ENCODE measurements around the gene IDH3A.
"Not testable (repeated sequence)": the region's sequence is repeated elsewhere in the genome, so short reads cannot be mapped to it uniquely, and the experiment has no call there.

The IDH3A gene

DNA sequence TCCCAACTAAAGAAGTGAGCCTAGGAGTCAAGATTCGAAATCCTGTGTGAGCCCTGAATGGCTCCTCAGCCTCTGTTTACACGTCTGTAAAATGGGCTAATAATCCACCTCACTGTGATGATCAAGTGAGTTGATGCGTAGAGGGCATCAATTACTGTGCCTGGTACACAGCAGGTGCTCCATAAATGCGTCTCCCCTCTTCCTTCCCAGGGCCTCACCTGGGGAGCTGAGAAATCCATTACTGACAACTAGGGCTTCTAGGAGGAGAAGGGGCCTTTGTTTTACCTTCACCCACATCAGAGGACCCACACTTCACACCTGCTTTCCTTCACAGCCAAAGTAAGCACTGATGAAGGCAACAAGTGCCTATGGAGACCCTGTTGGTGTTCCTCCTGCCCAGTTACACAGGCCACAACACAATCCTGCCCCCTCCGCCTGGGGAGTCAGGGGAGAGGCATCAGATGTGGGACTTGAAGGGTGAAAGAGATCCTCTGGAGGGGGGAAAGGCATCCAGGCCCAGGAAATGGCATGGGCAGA lies 19.3 kb upstream of the IDH3A start:
- no peak for DNase-seq

DNA sequence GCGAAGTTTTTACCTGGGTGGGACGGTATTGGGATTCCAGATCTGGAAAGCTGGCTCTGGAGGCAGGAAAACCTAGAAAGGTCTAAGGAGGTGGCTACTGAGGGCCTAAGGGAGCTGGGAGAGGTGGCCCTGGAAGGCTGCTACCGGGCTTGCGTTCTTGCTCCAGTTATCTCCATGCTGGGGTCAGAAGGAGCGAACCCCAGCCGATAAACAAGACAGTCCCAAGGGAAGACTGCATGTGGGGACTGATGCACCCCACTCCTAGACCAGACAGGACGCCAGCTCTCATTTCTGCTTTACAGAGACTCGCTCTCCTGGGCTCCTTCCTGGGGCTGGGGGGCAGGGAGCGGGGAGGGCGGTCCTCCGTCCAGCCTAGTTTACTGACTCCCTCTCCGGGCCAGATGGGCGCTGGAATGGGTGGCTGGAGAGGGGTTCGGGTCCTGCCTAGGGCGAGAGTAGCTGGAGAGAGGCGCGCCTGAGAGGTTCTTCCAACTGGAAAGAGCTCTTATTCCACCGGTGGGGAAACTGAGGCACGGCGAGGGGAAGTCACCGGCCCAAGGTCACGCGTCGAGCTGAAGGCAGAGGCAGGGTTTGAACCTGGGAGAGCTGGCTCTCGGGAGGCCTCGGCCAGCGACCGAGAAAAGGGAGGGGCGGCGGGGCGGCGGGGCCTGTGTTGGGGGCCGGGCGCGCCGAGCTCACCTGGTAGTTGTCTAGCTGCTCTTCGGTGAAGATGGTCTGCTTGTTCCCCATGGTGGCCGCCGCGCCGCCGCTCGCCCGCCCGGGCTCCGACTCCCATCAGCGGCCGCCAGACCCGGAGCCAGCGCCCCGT lies 18.5 kb upstream of the IDH3A start:
- DNase-seq: no peak

DNA sequence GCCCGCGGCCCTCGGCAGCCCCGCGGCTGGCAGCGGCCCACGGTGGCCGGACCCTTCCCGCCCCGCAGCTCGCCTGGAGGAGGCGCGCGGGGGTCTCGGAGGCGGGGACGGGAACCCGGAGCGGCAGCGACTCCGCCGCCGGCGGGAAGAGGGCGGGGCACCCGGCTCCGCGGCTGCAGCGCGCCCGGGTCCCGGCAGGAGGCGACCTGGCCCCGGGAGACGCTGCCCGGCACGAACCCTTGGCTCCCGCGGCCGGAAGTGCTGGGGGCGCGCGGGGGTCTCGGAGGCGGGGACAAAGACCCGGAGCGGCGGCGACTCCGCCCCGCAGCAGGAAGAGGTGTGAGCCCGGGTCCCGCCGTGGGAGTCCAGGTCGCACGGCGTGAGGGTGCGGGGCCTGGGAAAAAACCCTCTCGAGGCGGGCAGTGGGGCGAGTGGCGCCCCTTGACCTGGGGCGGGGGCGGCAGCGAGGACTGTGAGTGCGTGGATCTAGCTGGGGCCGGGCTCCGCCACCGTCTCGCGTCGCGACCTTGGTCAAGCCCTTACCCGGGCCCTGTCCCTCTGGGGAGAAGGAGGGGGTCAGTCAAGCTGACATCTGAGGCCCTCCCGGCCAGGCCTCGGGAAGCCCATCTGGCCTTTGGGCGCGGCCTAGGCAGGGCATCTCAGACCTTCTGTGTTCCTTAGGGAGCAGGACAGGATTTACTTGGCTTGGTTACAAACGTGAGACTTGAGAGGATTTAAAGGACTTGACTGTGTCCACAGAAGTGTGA lies 17.7 kb upstream of the IDH3A start, which contains the start of gene CIB2:
TSS of gene CIB2 (minus strand) at position 151 of the 767 bp plus-strand sequence. CDS start 230 bp downstream, outside the sequence.
- DNase-seq: peak; percentile 73

DNA sequence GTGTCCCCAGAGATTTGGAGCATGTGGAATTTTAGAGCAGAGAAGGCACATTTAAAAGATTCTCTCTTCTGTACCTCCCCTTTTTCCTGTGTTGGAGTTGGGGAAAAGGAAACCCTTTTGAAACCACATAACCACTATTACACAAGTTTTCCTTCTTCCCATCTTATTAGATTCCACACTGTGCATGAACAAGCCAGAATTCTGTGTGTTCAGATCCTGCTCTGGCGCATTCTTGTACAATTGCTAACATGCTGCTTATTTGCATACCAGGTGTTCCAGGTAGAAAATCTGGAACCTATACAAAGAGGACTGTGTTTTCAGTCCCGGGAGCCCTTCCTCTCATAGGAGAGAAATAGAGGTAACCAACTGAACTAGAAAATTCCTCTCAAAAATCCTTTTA lies 15.4 kb upstream of the IDH3A start:
- no peak for DNase-seq

DNA sequence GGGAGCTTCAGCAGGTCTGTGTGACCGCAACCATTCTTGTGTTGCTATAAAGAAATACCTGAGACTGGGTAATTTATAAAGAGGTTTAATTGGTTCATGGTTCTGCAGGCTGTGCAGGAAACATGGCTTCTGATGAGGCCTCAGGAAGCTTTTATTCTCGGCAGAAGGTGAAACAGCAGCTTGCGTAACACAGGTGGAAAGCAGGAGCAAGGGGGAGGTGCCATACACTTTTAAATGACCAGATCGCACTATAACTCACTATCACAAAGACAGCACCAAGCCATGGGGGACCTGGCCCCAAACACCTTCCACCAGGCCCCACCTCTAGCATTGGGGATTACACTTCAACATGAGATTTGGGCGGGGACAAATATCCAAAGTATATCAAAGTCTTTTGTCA lies 9.6 kb upstream of the IDH3A start:
- DNase-seq: no peak

DNA sequence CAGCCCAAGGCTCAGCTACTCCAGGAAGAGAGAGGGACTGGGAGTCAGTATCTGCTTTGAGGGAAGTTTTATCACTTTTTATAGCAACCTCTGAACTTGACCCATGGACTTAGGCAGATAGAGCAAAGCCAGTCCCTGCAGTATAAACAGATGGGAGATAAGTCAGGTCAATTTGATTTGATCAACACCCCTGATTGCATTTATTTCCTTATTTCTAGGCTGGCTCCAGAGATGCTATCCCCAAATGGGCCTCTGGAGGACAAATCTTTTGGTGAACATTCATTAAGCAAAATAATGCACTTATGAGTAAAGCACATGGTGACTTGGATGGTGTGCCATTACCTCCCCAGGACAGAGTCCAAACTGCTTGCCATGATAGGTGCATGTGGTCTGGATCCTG lies 8.9 kb upstream of the IDH3A start:
- no peak for DNase-seq

DNA sequence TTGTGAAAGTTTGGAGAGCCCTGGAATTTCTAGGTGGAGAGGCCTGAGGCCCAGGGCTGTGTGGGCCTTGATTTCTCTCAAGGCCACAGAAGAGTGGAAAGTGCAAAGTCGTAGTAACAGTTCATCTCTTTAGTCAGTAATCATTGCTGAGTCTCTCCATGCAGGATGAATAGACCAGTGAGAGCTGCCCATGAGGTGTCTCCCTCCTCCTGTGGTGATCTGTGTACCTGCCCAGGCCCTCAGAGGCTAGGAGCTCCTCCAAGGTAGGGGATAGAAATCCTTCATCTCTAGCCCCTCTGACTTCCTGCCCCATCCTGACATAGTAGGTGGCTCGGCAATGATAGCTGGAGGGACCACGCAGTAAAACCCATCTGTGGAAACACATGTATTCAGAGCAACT lies 6.8 kb upstream of the IDH3A start:
- no peak for DNase-seq

DNA sequence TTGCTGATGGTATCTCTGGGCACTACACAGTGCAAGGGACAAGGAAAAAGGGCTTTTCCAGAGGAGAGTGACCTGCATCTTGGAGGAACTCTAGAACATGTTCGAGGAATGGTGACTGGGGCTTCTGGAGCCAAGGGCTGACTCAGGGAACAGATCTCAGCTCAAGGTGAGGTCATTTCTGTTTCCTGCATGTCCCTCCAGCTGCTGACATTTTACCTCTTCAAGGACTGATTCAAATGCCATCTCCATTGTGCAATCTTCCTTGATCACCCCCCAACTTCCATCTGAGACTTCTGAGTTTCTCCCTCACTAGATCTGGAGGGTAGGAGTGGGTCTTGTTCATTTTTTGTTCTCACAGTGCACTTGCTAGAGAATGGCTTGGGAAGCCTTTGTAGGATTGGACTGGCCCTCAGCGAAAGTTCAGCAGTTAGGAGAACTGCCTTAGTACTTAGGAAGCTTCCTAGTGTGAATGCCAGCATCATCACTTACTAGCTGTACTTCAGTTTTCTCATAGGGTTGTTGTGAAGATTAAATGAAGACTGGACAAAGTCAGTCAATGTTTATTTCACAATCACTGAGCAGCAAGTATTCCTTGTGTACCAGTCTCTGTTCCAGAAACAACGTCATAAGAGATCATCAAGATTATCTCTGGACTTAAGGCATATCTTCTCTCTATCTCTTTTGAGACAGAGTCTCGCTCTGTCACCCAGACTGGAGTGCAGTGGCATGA lies 2.6 kb upstream of the IDH3A start:
- no peak for DNase-seq

DNA sequence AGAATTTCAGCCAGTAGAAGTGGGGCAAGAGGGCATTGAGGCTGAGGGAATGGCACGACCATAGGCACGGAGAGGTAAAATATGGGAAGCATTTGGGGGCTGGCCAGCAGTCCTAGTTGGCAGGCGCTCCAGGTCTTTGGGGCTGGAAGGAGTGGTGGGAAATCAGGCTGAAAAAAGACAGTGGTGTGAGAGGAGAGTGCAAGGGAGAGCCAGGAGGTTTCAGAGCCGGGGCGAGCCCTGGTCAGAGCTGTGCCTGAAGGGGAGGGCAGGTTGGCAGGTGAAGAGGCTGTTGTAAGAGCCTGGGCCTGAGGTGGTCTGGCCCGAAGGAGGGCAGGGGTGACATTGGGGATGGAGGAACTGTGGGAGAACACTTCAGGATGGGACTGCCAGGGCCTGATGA lies 1.6 kb upstream of the IDH3A start:
- DNase-seq: no peak

DNA sequence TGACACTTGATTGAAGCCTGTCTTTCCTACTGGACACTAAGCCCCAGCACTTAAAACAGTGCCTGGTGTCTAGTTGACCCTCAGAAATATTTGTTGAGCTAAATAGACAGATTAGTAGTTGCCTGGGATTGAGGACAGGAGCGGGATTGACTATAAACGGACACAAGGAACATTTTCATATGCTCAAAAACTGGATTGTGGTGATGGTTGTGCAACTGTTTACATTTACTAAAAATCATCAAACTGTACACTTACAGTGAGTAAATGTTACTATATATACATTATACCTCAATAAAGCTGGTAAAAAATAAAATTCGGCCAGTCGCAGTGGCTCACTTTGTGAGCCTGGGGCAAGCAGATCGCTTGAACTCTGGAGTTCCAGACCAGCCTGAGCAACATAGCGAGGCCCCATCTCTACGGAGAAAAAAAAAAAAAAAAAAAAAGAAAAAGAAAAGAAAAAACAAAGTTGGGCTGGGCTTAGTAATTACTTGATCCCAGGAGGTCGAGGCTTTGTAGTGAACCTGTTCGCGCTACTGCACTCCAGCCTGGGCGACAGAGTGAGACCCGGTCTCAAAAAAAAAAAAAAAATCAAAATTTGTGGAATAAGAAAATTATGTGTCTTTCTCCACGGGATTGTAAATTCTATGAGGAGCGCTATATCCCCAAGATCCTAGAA lies 632 bp upstream of the IDH3A start:
- DNase-seq: no peak

DNA sequence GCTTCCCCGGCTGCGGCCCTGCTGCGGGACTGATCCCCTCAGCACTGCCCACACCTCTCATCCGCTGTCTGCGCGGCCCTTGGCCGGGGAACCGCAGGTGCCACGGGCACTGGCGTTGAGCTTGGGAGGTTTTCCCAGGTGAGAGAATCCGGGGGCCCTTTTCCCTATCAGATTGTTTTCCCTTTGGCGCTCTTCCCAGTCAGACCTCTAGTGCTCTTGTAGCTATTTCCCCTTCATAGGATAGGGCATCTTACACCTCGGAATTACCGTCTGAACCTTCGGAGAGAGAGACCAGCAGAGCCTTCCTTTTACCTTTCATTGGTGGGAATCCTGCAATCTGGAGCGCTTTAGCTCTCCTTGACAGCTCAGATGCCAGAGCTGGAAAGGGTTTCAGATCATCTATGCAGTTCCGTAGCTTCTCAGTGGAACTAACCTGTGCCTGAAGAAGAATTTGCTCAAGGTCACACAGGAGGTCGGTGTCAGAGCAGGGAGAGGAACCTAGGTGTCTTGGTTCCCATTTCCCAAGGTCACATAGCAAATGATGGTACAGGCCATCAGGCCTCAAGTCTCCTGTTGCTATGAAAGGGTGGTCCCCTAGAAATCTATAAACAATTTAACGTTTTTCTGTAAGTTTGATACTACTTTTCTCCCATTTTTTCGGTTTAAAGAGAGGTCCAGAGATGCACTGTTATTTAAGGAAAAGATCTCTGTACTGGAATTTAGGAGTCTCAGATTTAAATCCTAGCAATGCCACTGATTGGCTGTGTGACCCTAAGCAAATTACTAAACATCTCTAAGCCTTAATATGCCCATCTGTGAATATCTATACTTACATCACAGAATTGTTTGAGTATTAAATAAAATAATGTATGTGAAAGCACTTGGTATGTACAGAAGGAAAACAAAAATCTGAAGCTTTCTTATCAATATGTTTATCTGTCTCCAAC lies 916 bp downstream of the IDH3A start:
- DNase-seq: no peak

DNA sequence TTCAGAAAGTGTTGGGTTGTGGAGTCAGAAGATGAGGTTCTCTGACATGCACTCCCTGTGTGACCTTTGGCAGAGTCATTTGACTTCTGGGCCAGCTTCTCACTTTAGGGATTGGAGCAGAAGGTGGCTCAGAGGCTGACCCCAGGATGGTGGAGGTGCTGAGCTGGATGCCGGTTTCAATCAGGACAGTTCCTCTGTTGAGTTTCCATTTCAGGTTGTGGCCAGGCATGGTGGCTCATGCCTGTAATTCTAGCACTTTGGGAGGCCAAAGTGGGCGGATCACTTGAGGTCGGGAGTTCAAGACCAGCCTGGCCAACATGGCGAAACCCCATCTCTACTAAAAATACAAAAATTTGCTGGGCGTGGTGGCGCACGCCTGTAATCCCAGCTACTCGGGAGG lies 1.9 kb downstream of the IDH3A start:
- not testable (repeated sequence) for DNase-seq

DNA sequence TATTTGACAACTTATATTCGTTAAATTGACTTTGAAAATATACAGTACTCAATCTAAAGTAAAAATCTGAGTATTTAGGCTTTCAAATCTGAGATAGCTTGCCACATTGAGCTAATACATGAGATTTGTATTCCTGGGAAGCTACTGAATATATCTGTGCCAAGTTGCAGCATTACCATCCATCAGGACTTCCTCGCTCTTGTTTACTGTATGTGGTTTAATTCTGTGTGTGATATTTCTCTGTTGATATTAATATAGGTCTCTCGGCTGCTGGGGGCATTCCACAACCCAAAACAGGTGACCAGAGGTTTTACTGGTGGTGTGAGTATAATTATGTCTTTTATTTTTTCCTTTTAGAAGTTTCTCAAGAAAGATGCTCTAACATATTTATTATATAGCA lies 5.8 kb downstream of the IDH3A start:
- no peak for DNase-seq

DNA sequence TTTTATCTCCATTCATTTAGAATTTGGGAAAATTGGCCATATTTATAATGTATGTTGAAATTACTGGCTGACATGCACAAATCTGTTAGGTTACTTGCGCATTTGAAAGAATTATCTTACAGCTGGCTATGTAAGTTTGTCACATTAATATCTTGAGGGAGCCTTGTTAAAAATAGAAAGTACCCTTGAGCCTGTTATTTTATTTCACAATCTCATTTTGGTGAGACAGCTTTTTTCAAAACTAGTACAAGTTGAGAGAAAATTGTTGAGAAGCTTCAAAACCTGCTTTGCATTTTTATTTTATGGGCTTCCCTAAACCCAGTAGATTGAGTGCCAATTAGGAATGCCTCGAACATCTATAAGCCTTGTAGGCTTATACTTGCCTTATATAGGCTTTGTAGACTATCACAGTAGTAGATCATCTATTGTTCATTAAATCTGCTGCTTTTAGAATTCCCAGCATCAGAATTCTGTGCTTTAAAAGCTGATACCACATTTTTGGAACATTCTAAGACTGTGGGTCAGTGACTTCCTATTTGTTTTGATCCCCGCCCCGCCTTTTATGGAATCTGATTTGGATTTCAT lies 6.3 kb downstream of the IDH3A start:
- DNase-seq: no peak

DNA sequence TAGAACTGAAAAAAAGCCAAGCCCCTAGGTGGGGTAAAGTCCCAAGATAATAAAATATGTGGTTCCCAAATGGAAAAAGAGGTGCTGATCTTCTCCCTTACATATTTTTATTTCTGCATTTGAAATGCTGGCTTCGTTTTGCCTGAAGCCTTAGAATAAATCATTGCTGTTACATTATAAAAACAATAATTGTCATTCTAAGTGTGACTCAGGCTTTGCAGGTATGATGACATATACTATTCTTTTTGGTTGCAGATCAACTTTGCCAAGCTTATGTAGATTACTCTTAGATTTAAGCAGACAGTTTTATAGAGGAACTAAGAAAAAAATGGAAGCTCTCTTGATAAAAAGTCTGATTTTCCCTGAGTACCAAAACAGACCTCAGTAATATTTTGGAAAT lies 7.5 kb downstream of the IDH3A start:
- no peak for DNase-seq

DNA sequence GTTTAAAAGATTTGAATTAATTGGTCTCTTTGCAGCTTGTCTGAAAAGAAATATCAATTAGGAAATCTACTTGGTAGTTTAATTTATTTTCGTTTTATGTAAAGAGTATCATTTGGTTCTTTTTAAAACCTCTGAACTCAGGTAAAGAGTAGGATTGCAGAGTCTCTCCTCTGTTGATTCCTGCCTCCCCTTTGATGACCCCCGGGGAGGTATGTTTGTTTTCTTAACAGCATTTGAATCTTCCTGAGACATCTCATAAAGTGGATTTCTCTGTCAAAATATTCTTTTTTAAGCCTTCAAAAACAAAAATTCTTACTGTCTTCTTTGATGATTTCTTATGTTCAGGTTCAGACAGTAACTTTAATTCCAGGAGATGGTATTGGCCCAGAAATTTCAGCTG lies 8.0 kb downstream of the IDH3A start:
- DNase-seq: no peak

DNA sequence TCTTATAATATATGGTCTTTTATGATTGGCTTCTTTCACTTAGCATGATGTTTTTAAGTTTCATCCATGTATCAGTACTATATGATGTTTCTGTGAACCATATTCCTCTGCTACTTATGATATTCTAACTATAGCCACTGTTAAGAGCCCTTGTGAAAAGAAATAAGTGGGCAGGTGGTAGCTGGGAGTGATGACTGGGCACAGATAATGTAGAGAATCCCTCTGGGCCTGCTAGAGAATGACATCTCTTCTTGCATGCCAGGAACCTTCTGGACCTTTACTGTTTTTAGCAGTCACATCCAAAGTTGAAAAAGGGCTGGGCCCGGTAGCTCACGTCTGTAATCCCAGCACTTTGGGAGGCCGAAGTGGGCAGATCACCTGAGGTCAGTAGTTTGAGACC lies 10.2 kb downstream of the IDH3A start:
- DNase-seq: no peak

DNA sequence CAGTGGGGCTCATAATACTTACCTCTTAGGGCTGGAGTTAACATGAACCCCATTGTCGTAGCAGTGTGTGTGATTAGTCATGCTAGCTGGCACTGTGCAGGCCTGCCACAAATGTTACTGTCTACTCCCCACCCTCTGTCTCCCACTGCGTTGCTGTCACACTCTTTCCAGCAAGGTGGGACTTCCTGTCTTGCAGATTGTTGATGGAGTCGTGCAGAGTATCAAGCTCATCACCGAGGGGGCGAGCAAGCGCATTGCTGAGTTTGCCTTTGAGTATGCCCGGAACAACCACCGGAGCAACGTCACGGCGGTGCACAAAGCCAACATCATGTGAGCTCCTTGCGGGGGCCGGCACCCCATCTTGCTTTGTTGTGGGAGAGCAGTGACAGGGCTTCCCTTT lies 12.9 kb downstream of the IDH3A start:
- peak; percentile 33 for DNase-seq

DNA sequence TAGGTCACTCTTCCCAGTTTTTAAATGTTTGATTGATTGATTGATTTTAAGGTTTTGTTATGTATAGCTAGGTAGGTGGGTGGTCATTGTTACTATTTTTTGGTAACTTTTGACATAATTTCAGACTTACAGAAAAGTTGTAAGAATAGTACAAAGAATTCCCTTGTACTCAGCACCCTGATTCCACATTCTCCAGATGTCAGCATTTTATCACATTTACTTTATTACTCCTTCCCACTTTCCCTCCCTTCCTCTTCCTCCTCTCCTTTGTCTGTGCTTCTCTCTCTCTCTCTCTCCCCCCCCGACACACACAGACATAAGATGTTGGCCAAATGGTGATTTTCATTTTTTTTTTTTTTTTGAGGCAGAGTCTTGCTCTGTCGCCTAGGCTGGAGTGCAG lies 14.8 kb downstream of the IDH3A start:
- DNase-seq: no peak

DNA sequence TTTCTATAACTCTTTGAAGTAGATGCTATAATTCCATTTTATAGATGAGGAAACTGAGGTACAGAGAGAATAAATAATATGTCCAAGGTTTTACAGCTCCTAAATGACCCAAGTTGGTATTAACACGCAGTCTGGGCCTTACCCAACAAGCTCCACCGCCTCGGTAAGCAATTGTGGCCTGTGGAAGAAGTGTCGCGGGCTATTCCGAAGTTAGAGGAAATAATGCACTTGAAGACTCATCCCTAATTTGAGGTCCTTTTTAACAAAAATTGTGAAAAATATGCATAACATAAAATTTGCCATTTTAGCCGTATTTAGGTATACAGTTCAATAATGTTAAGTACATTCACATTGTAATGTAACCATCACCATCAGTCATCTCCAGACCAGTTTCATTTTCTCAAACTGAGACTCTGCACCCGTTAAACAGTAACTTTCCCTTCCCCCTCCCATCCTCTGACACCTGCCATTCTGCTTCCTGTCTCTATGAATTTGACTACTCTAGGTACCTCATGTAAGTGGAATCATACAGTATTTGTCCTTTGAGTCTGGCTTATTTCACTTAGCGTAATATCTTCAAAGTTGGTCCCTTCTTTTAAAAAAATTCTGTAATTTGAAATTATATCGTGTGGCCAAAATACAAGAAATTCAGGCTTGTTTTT lies 18.2 kb downstream of the IDH3A start:
- DNase-seq: peak; percentile 18

DNA sequence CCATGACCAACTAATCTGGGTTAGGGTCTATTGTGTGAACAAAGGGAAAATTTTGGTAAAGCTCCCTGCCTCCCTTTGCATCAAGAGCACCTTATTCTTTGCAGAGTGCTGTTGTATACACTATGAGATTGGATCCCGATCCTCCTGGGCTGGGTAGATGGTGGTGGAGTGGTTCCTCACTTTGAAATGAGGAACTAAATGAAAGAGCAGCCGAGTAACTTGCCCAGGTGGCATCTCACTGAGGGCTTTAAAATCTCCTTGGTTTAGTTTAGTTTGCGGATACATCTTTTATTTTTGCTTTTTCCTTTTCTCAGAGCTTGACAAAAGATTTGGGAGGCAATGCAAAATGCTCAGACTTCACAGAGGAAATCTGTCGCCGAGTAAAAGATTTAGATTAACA lies 19.4 kb downstream of the IDH3A start:
- no peak for DNase-seq

All from central memory CD4-positive, alpha-beta T cell (primary cell).